IPS-11a (cell line): Measurements from ENCODE around the gene ZNF765.
"Not testable (repeated sequence)": the region's sequence is repeated elsewhere in the genome, so short reads cannot be mapped to it uniquely, and the experiment has no call there.

ENCODE experiments used
- H3K4me3 ChIP-seq: one replicate; pipeline ENCODE4 v1.5.1; 2013; ENCODE audit warnings: low read depth, low read length, control low read depth

Gene ZNF765

DNA sequence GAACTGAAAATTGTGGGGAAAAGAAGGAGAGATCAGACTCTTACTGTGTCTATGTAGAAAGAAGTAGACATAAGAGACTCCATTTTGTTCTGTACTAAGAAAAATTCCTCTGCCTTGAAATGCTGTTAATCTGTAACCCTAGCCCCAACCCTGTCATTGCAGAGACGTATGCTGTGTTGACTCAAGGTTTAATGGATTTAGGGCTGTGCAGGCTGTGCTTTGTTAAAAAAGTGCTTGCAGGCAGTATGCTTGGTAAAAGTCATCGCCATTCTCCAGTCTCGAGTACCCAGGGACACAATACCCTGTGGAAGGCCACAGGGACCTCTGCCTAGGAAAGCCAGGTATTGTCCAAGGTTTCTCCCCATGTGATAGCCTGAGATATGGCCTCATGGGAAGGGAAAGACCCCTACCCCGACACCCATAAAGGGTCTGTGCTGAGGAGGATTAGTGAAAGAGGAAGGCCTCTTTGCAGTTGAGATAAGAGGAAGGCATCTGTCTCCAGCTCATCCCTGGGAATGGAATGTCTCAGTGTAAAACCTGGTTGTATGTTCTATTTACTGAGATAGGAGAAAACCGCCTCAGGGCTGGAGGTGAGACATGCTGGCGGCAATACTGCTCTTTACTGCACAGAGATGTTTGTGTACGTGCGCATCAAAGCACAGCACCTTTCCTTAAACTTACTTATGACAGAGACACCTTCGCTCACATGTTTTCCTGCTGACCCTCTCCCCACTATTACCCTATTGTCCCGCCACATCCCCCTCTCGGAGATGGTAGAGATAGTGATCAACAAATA lies 25.8 kb downstream of the ZNF765 start:
- H3K4me3 ChIP-seq: not testable (repeated sequence)

DNA sequence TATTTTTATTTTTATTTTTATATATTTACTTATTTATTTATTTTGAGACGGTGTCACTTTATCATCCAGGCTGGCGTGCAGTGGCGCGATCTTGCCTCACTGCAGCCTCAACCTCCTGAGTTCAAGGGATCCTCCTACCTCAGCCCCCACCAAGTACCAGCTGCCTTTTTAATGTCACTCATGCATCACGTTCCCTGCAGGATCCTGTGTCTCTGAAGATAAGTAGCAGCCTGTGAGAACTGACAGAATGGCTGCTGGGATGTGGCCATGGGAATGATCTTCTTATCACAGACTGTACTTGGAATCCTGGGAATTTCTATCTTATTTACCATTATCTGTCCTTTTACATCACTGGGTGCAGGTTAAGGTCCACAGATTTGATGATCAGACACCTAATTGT lies 27.6 kb downstream of the ZNF765 start:
- no peak overlapping the region for H3K4me3 ChIP-seq

DNA sequence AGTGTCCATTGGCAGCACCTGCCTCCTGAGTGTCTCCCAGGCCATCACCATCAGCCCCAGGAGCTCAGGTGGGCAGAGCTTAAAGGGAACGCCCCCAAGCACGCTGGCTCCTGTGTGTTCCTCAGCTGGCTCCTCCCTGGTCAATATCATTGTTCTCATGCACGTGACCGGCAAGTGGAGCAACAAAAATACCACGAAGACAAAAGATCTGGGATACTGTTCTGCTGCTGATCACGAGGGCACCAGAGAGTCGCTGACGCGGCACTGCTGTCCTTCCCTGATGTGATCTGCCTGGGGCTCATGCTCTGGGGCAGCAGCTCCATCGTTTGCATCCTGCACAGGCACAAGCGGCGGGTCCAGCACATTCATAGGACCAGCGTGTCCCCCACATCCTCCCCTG lies 28.1 kb downstream of the ZNF765 start:
- H3K4me3 ChIP-seq: not testable (repeated sequence)

DNA sequence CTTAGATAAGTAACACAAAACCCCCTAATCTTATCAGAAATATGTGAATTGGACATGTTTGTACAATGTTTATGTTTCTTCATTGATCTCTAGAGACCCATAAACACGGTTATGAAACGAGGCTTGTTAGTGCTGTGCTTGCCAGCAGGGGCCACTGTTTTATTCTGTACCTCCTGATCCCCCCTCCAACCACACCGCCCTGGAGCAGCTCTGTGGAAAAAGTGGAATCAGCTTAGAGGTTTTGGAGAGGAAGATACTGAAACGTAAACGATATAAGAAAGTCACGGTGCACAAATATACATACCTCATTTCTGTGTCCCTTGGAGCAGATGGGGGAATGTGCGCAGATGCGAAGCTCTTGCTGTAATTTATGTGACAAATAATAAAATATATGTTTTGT lies 28.7 kb downstream of the ZNF765 start:
- H3K4me3 ChIP-seq: not testable (repeated sequence)

DNA sequence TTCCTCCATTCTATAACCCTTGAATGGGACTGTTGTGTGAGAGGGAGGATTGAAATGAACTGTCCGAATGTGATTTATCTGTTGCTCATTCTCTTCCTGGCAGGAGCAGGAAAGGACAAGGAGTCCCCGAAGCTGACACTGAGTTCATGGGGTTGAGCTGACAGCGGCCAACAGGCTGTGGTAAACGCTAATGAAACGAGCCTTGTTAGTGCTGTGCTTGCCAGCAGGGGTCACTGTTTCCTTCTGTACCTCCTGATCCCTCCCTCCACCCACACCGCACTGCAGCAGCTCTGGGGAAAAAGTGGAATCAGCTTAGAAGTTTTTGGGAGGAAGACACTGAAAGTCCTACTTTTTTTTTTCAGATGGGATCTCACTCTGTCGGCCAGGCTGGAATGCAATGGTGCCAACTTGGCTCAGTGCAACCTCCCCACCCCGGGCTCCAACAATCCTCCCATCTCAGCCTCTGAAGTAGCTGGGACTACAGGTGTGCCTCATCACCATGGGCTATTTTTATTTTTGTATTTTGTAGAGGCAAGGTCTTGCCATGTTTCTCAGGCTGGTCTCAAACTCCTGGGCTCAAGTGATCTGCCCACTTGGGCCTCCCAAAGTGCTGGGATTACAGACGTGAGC lies 30.1 kb downstream of the ZNF765 start:
- H3K4me3 ChIP-seq: no peak overlapping the region

DNA sequence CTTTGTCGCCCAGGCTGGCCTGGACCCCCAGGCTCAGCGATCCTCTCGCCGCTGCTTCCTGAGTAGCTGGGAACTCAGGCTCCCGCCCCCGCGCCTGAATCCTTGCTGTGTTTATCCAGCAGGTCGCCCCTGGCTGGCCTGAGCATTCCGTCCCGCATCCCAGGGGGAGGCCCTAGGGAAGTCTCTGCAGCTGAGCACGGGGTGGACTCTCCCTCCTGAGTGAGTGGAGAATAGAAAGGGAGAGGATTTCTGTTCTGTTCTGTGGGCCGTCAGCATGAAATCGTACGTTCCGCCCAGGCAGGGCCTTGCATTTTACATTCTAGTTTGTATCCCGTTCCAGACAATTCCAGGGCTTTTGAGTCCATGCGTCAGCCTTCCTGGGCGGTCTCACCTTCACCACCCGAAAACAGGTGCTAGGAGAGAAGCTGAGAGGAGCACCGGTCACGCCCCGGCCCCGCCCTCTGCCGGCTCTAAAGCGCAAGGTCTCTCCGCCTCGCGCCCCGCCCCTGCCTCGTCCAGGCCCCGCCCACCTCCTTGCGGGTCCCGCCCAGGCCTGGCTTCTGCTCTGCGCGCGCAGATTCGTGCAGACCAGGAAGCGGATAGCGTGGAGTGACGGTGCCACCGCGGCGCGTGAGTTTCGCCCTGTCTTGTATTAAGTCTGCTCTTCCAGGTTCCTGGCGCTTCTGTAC lies 36.6 kb downstream of the ZNF765 start, which contains the start of gene ZNF761:
ZNF761 (plus strand) TSS at position 586 of the 689 bp plus-strand sequence. CDS start 15,285 bp downstream, outside the sequence.
- H3K4me3 ChIP-seq: peak within 1 kb of the TSS; percentile 82

DNA sequence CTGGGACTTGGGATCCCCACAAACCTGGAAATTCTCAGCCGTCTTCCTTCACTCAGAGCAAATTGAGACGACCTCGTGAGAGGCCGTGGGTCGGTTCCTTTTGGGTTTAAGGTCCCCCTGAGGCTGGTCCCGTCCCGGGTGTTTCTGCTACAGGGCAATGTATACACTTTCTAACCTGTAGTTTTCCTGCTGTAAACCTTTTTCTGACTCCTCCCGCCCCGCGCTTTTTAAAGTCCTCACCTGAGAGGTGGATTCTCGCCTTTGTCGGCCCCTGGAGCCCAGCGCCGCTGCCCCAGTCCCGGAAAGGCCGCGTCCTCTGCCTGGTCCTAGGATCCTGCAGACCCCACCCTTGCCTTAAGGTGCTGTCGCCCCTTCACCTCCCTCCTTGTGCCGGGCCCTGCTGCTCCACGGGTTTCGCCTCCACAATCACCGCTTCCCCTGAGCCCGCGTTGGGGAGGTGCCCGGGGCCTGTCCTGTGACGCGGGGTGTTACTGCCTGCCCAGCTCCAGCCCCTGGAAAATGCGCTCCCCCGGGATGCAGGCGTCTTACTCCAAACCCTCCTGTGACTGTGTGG lies 37.2 kb downstream of the ZNF765 start:
- H3K4me3 ChIP-seq: peak overlapping the region; percentile 82

DNA sequence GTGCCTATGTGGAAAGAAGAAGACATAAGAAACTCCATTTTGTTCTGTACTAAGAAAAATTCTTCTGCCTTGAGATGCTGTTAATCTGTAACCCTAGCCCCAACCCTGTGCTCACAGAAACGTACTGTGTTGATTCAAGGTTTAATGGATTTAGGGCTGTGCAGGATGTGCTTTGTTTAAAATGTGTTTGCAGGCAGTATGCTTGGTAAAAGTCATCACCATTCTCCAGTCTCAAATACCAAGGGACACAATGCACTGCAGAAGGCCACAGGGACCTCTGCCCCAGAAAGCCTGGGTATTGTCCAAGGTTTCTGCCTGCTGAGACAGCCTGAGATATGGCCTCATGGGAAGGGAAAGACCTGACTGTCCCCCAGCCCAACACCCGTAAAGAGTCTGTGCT lies 48.9 kb downstream of the ZNF765 start:
- H3K4me3 ChIP-seq: not testable (repeated sequence)

DNA sequence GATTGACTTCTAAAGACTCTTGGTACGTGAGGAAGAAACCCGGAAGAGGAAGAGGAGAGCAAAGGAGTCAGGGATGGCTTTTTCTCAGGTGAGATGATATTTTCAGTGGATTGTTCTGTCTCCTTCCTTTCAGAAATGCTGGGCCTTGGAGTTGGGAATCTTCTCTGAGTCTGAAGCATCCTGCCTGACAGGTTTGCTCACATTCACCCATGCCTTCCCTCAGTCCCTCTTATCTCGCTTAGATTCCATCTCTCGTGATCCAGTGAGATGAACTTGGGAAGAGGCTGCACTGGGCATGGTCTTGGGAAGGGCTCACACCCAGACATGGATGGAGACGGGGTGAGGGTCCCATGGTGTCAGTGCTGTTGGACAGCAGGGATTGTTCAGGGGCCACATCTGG lies 52.2 kb downstream of the ZNF765 start:
- H3K4me3 ChIP-seq: not testable (repeated sequence)

DNA sequence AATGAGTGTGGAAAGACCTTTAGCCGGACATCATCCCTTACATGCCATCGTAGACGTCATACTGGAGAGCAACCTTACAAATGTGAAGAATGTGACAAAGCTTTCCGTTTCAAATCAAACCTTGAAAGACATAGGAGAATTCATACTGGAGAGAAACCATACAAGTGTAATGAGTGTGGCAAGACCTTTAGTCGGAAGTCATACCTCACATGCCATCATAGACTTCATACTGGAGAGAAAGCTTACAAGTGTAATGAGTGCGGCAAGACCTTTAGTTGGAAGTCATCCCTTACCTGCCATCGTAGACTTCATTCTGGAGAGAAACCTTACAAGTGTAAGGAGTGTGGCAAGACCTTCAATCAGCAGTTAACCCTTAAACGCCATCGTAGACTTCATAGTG lies 60.9 kb downstream of the ZNF765 start:
- no peak overlapping the region for H3K4me3 ChIP-seq

DNA sequence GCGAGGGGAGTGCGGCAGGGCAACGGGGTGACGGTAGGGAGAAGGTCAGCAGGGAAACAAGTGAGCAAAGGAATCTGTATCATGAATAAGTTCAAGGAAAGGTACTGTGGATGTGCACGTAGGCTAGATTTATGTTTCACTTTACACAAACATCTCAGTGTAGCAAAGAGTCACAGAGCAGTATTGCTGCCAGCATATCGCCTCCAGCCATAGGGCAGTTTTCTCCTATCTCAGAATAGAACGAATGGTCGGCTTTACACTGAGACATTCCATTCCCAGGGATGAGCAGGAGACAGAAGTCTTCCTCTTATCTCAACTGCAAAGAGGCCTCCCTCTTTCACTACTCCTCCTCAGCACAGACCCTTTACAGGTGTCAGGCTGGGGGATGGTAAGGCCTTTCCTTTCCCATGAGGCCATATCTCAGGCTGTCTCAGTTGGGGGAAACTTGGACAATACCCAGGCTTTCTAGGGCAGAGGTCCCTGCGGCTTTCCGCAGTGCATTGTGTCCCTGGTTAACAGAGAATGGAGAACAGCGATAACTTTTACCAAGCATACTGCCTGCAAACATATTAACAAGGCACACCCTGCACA lies 65.3 kb downstream of the ZNF765 start:
- not testable (repeated sequence) for H3K4me3 ChIP-seq

DNA sequence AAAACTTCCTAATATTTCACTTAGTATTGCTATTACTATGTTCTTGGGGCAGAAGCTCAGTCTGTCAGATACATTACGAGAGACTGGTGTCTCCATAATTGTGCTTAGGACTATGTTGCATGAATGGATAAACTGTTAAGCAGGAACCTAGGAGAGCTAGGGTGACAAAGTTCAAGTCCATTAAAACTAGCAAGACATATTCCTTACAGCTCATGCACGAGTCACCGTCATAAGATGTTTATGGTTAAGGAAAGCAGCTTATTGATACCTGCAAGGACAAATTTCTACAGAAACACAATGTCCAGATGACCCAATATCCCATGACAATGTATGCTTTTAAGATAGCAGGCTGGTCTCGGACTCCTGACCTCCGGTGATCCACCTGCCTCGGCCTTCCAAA lies 66.9 kb downstream of the ZNF765 start:
- no peak overlapping the region for H3K4me3 ChIP-seq

DNA sequence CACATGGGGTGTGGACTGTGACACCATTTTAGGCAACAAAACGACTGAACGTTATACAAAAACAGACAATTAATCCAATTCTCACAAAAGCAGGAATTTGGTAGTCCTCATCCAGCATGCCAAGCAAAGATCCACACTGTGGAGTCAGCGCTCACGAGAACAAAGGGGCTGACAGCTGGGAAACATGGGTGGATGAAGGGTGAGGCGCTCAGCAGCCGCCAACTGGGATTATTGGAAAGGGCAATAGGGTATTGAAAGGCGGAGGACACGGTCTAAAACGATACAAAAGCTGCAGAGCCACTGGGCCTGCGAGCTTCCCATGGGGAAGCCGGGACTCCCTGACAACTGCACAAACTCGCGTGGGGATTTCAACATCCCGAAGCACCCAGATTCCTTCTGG lies 67.9 kb downstream of the ZNF765 start:
- peak overlapping the region; percentile 36 for H3K4me3 ChIP-seq

DNA sequence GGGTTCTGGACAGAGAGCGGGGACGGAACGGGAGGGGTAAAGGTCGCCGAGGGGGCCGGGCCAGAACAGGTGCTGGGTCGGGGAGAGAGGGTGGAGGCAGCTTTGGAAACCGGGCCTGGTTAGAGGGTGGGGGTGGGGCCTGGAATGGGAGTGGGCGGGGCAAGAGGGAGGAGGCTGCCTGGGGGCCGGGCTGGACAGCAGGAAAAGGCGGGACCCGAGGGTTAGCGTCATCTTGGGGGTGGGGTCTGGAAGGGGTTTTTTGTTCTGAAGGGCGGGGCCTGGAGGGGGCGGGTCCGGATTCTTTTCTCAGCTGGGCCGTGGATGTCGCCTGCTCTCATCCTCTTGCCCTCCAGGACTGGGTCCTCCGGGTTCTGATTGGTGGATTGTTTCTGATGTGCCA lies 68.3 kb downstream of the ZNF765 start:
- peak overlapping the region; percentile 36 for H3K4me3 ChIP-seq

DNA sequence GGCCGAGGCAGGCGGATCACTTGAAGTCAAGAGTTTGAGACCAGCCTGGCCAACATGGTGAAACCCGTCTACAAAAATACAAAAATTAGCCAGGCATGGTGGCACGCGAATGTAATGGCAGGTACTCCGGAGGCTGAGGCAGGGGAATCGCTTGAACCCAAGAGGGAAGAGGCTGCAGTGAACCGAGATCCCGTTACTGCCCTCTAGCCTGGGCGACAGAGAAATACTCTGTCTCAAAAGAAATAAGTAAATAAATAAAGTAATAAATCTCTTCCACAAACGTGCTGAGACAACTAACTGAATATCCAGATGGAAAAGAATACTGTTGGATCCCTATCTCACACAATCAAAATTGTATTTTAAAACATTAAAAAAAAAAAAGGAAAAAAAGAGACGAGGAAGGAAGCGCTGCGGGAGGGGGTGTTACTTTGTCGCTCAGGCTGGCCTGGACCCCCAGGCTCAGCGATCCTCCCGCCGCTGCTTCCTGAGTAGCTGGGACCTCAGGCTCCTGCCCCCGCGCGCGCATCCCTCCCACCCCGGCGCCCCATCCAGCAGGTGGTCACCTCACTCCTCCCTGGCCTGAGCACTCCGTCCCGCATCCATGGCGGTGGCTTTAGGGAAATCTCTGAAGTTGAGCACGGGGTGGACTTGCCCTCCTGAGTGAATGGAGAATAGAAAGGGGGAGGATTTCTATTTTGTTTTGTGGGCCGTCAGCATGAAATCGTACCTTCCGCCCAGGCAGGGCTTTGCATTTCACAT lies 72.0 kb downstream of the ZNF765 start:
- peak overlapping the region; percentile 82 for H3K4me3 ChIP-seq

DNA sequence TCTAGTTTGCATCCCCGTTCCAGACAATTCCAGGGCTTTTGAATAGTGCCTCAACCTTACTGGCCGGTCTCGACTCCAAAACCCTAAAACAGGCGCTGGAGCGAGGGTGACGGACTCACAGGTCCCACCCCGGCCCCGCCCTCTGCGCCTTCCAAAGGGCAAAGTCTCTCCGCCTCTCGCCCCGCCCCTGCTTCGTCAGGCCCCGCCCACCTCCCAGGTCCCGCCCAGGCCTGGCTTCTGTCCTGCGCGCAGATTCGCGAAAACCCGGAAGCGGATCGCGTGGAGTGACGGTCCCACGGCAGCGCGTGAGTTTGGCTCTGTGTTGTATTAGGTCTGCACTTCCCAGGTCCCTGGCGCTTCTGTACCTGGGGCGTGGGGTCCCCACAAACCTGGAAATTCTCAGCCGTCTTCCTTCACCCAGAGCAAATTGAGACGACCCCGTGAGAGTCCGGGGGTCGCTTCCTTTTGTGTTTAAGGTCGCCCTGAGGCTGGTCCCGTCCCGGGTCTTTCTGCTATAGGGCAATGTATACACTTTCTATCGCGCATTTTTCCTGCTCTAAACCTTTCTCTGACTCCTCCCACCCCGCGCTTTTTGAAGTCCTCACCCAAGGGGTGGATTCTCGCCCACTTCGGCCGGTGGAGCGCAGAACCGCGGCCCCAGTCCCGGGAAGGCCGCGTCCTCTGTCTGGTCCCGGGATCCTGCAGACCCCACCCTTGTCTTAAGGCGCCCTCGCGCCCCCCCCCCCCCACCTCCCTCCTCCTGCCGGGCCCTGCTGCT lies 72.7 kb downstream of the ZNF765 start, which contains the start of gene ZNF813:
ZNF813 (plus strand) TSS at position 249 of the 778 bp plus-strand sequence. CDS start 16,090 bp downstream, outside the sequence.
- peak within 1 kb of the TSS; percentile 82 for H3K4me3 ChIP-seq

DNA sequence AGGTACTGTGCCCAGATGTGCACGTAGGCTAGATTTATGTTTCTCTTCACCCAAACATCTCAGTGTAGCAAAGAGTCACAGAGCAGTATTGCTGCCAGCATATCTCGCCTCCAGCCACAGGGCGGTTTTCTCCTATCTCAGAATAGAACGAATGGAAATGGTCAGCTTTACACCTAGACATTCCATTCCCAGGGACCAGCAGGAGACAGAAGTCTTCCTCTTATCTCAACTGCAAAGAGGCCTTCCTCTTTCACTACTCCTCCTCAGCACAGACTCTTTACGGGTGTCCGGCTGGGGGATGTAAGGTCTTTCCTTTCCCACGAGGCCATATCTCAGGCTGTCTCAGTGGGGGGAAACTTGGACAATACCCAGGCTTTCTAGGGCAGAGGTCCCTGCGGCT lies 73.7 kb downstream of the ZNF765 start:
- not testable (repeated sequence) for H3K4me3 ChIP-seq

DNA sequence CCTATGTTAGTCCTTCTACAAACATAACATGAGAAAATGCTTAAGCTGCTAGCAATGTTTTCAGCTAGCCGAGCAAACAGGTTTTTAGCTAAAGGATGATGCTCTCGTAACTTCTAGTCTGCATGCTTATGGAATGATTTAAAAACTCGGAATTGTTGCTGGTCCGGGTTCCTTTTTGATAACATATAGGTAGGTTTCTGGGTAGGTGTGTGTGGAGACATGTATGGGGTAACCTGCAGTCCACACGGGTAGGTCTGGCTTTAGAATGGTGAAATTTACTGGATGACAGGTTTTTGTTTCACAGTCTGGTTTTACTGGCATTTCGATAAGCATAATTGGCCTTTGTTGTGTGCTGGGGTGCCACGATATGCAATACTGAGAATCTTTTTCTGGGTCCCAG lies 77.0 kb downstream of the ZNF765 start:
- H3K4me3 ChIP-seq: no peak overlapping the region

DNA sequence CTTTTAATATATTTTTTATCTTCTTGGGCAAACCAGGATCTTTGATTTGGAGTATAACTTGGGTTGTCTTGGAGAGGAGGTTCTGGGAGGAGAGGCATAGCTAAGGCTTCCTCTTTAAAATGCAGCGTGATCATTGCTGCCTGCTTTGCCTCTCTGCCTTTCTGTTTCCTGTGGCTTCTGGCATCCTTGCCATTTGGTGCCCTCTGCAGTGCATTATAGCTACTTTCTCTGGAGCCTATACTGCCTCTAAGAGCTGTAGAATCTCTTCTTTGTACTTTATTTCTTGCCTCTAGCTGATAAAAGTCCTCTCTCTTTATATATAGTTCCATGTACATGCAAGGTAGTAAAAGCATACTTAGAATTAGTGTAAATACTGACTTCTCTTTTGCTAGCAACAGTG lies 79.9 kb downstream of the ZNF765 start:
- H3K4me3 ChIP-seq: not testable (repeated sequence)

DNA sequence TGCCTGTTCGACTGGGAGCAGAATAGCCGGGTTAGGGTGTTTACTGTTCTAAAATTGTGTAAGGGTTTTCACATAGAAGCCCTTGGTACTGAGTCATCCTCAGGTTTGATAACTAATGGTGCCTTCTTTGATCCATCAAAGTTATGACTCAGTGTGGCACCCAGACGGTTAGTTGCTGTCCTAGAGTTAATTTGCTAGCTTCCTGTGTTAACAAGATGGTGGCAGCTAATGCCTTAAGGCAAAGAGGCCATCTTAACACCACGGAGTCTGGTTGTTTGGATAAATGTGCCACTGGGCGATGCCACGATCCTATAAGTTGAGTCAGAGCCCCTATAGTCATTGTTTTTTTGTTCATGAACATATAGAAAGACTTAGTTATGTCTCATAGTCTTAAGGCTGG lies 80.5 kb downstream of the ZNF765 start:
- H3K4me3 ChIP-seq: not testable (repeated sequence)
